GM21529 (cell line): ENCODE measurements around the gene IL19.

Experiments used
- ATAC-seq: cut with Tn5 transposase; IDR thresholded peaks from one replicate; pipeline ENCODE4 v1.9.1; 2021; ENCODE audit not compliant: unreplicated experiment

The IL19 gene

GRCh38 chr1:206797534-206798383 is 27.2 kb downstream of the IL19 start:
- no peak for ATAC-seq

DNA sequence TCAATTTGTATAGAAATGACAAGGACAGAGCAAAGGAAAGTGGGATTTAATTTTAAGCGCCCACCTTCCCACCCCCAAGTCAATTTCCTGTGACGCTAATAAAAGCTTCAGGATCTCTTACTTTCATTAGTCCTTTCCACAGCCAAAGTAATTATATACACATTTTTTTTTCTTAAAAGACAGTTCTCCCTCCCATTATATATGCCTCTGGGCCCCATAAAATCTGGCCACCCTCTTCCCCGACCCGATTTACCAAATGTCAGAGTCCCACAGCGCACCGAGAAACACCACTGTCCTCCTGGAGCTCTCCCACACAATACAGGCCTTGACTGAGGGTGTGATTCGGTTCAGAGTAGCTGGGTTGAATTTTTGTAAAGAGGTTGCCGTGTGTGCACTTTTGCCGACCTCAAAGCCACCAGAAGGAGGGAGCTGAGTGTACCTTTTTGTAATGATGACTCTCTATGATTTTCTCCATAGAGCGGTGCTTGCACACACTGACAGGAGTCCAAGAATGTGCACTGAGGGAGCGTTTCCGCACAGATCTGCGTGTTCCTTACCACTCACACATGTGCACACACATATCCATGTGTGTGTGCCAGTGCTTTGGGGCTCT is 27.9 kb downstream of the IL19 start:
- ATAC-seq = no peak

- ATAC-seq = no peak
These were observed 28.7 kb downstream of the IL19 start for GRCh38 chr1:206799311-206799710.

GRCh38 chr1:206800411-206800810 is 29.8 kb downstream of the IL19 start:
- ATAC-seq = no peak

GRCh38 chr1:206800891-206801290 is 30.3 kb downstream of the IL19 start:
- ATAC-seq = no peak

GRCh38 chr1:206801467-206801866 is 30.9 kb downstream of the IL19 start:
- no peak for ATAC-seq

- no peak for ATAC-seq
These were observed 31.8 kb downstream of the IL19 start for GRCh38 chr1:206802401-206802800.

- ATAC-seq = peak; percentile 97
These were observed 32.7 kb downstream of the IL19 start for GRCh38 chr1:206803221-206803730.

- ATAC-seq = no peak
These were observed 33.7 kb downstream of the IL19 start for GRCh38 chr1:206804156-206804737.

- no peak for ATAC-seq
These were observed 34.8 kb downstream of the IL19 start for GRCh38 chr1:206805357-206805756.

DNA sequence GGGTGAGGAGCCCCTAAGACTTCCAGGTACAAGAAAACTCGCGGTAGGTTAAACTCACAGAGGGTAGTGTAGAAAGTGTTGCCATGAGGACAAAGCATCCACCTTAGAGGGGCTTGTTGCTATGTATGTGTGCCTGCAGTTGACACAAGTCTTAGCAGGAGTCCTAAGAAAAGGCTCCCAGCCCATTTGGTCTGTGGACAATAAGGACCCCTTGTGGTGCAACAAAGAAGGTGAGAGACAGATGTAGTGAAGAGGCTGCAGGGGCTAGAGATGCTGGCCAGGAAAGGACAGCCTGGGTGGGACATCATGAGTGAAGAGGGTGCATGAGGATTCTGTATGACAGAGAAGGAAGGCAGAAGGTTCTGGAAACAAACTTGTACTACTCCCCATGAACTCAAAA is 38.0 kb downstream of the IL19 start:
- ATAC-seq = peak; percentile 82

- ATAC-seq = no peak
These were observed 39.0 kb downstream of the IL19 start for GRCh38 chr1:206809504-206810084.

- ATAC-seq = no peak
These were observed 41.9 kb downstream of the IL19 start for GRCh38 chr1:206812471-206812870.

DNA sequence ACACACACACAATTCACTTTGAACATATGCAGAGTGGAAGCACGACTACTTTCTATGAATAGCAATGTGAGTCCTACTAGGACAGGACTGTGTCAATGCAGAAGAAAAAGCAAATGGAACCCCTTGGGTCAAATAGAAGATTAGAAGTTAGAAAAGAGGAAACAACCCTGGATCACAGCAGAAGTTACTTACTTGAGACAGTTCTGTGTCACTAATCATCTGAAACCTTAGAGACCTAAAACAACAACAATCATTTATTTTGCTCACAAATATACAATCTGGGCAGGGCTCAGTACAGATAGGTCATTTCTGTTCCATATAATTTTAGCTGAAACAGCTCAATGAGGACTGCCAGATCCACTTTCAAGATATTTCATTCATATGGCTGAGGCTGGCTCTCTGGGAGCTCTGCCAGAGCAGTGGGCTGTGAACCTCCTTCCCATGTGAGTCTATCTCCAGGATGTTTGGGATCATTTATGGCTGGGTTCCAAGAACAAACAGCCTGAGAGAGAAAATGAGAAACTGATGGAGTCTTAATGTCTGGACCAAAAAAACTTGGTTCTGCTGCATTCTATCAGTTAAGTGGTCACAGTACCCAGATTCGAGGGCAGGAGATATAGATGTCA is 44.3 kb downstream of the IL19 start:
- ATAC-seq = no peak

DNA sequence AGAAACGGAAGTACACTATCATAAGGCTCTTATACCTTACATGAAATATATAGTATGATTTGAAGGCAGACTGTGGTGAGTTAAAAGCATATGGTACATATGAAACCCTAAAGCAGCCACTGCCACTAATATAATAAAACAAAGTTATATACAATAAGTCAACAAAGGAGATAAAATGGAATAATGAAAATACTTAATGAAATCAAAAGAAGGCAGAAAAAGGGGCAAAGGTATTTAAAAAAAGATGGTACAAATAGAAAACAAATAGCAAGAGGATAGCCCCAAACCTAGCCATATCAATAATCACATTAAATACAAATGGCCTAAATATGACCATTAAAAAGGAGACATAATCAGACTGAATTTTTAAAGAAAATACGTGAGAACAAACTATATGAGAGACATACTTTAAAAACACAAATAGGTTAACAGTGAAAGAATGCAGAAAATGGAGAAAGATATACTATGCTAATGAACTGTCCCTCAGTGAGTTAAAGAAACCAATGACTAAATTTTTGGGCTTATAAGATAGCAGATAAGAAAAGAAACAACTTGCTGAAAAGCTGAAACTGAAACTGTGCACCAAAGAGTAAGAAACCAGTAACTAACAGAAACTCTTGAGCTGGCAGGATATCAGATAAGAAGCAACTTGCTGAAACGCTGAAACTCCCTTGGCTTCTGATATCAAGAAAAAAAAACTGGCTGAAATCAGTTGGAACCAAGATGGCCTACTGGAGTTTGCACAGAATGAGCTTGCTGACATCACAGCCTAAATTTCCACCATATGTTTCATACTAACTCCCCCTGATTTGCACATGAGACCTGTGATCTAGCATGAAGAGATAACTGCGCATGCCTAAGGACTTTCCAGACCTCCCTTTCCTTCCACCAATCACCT is 46.1 kb downstream of the IL19 start:
- peak; percentile 72 for ATAC-seq

DNA sequence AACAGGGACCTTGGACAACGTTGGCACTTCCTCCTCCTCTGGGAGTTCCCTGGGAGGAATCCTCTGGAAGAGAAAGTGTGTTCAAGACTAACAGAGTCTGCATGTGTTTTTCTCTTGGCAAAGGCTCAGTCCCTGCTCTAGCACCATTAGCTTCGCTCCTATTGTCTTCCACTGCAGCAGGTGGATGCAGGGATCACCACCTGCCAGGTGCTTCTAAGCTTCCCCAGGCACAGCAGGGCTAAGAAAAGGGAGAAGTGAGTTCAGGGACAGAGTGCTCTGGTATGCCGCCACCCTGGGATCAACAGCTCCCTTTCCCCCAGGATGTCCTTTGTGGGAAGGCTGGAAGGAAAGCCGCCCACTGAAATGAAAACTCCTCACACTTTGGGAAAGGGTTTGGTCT is 50.9 kb downstream of the IL19 start:
- no peak for ATAC-seq

DNA sequence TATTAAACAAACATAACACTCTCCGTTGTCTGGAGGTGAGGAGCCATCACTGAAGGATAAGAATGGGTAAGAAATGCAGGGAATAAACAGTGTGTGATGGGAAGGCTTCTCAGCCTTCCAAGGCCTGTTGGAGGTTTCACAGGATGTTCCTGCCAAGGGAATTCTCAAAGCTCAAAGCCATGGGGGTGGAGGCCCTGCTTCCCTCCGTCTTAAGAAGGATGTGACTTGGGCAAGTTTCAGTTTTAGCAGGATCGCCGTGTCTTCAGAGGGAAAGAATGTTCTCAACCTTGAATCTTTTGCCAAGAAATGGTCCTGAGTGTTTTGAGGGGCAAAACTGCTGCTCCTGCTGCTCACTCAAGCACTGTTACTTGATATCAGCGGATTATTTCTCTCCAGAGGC is 53.2 kb downstream of the IL19 start:
- no peak for ATAC-seq

- no peak for ATAC-seq
These were observed 53.8 kb downstream of the IL19 start for GRCh38 chr1:206824331-206824730.

DNA sequence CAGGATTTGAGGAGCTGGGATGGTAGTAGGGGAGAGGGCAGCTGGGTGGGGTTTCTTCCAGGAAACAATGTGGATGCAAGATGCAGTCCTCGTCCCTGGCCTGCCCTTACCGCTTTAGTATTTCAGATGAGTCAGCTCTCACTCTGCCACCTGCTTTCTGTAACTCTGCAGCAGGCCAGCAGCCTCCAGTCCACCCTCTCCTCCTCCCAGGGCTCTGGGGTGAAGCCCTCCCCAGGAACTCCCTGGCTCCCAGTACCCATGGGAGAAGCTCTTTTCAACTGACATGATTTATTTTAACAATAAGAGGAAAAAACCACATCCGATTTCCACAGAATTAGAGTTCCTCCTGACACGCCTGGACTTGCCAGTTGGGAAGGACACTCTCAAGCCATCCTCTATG is 55.8 kb downstream of the IL19 start:
- no peak for ATAC-seq

GRCh38 chr1:206828061-206828460 is 57.5 kb downstream of the IL19 start:
- no peak for ATAC-seq
